HepG2 (cell line): ENCODE measurements around the gene PGPEP1. TPM values are rescaled to one million over a fixed set of nuclear protein-coding genes. Genes with fewer than 3 reads are reported as not detected.
A peak's percentile ranks its signal among the peaks of the same experiment; 100 is the strongest.

Experiments
- CREM ChIP-seq, 2 experiments: sonication (generic) in 1 of 2; formaldehyde crosslinking in 1 of 2; IDR thresholded peaks; 2 replicates each; pipeline versions ENCODE4 v1.4.0 to v1.6.1; 2016 to 2020; ENCODE audit warnings: antibody characterized with exemption in 1 of 2, mild to moderate bottlenecking in 1 of 2, missing genetic modification reagents in 1 of 2
- MATR3 ChIP-seq: sonication (generic); formaldehyde crosslinking; IDR thresholded peaks from 2 replicates; pipeline ENCODE4 v1.4.0; 2020; ENCODE audit warnings: missing genetic modification reagents
- NCOA2 ChIP-seq: sonication (generic); formaldehyde crosslinking; IDR thresholded peaks from 2 replicates; pipeline ENCODE4 v1.8.0; 2022; ENCODE audit warnings: inconsistent platforms
- NR2F6 ChIP-seq, 2 experiments: IDR thresholded peaks; 2 replicates each; pipeline ENCODE4 v1.6.1; 2016; ENCODE audit warnings: antibody characterized with exemption in 1 of 2, mild to moderate bottlenecking in 1 of 2
- NR3C1 ChIP-seq: sonication (generic); formaldehyde crosslinking; IDR thresholded peaks from 2 replicates; pipeline ENCODE4 v1.4.0; 2020; ENCODE audit warnings: missing genetic modification reagents
- ZBTB38 ChIP-seq: sonication (generic); formaldehyde crosslinking; IDR thresholded peaks from 2 replicates; pipeline ENCODE4 v1.5.1; 2020; ENCODE audit warnings: mild to moderate bottlenecking, missing genetic modification reagents
- ZNF451 ChIP-seq: sonication (generic); formaldehyde crosslinking; IDR thresholded peaks from 2 replicates; pipeline ENCODE4 v1.5.0; 2020; ENCODE audit warnings: mild to moderate bottlenecking, missing genetic modification reagents
- ZNF552 ChIP-seq: sonication (generic); formaldehyde crosslinking; IDR thresholded peaks from 2 replicates; pipeline ENCODE4 v1.9.0; 2022; ENCODE audit warnings: missing genetic modification reagents, mild to moderate bottlenecking, borderline replicate concordance
- polyA plus RNA-seq, 8 experiments: library from polyadenylated mRNA; depleted of rRNA in 3 of 8; stranded (reverse) in 7 of 8; unstranded in 1 of 8; fragments of >200 nt; fragmentation: Illumina TruSeq in 4 of 8; extraction: Trizol in 4 of 8; gene quantifications; 2 replicates each; pipeline versions ENCODE4 v1.2.1 to v1.2.3, GENCODE V29; 2011 to 2016; ENCODE audit warnings: low read depth in 4 of 8, missing spikeins in 1 of 8, mixed read lengths in 1 of 8; ENCODE audit not compliant: insufficient read depth in 1 of 8
- total RNA-seq, 5 experiments: library from RNA; depleted of rRNA; stranded (reverse); fragments of >200 nt; fragmentation: Illumina TruSeq; extraction: Trizol; gene quantifications; 2 replicates each; pipeline ENCODE4 v1.2.3, GENCODE V29; 2016; ENCODE audit warnings: low read depth in 1 of 5
- TF ChIP-seq, protein P1 (sequence below): sonication (generic); formaldehyde crosslinking; IDR thresholded peaks from 2 replicates; pipeline ENCODE4 v1.5.1; 2020; ENCODE audit warnings: mild to moderate bottlenecking, missing genetic modification reagents, moderate library complexity
- TF ChIP-seq, protein P2 (sequence below): sonication (generic); formaldehyde crosslinking; IDR thresholded peaks from 2 replicates; pipeline ENCODE4 v1.4.0; 2020; ENCODE audit warnings: missing genetic modification reagents
- TF ChIP-seq, protein P3 (sequence below): fragments of 450-650 bp; IDR thresholded peaks from 2 replicates; pipeline ENCODE4 v1.6.1; 2017

PGPEP1 gene
- total and polyA plus RNA-seq, 2 of the 13 experiments (the other 11 are each of a cell fraction or from before 2014, with no cell fraction given), result 53.1 to 56.6 TPM

DNA sequence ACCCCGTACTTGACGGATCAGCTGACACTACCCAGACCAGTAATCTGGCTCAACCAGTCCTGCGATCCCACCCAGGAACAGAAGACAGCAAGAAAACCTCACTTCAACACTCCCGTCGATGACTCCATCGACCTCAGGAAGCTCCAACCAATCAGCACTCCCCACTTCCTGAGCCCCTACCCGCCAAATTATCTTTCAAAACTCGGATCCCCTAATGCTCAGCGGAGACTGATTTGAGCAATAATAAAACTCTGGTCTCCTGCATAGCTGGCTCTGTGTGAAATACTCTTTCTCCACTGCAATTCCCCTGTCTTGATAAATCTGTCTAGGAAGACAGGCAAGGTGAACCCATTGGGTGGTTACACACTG, 18.7 kb upstream of the PGPEP1 start (continued):
- TF ChIP-seq, protein P1, sequence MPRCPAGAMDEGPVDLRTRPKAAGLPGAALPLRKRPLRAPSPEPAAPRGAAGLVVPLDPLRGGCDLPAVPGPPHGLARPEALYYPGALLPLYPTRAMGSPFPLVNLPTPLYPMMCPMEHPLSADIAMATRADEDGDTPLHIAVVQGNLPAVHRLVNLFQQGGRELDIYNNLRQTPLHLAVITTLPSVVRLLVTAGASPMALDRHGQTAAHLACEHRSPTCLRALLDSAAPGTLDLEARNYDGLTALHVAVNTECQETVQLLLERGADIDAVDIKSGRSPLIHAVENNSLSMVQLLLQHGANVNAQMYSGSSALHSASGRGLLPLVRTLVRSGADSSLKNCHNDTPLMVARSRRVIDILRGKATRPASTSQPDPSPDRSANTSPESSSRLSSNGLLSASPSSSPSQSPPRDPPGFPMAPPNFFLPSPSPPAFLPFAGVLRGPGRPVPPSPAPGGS (CRISPR knock-in tag), result no peak
- TF ChIP-seq ZBTB38 (peak; percentile 80), MATR3 (CRISPR knock-in tag) (no peak), NR2F6 (IDR thresholded peaks at IDR 0.05) (no peak), NR2F6 (CRISPR knock-in tag; IDR thresholded peaks at IDR 0.05) (no peak), CREM (IDR thresholded peaks at IDR 0.05) (no peak), CREM (CRISPR knock-in tag; IDR thresholded peaks at IDR 0.05) (no peak), NR3C1 (CRISPR knock-in tag) (no peak), ZNF552 (CRISPR knock-in tag) (no peak), ZNF451 (CRISPR knock-in tag) (peak; percentile 3; the same call in 1 of the 2 replicates), NCOA2 (no peak)
- TF ChIP-seq, protein P2, sequence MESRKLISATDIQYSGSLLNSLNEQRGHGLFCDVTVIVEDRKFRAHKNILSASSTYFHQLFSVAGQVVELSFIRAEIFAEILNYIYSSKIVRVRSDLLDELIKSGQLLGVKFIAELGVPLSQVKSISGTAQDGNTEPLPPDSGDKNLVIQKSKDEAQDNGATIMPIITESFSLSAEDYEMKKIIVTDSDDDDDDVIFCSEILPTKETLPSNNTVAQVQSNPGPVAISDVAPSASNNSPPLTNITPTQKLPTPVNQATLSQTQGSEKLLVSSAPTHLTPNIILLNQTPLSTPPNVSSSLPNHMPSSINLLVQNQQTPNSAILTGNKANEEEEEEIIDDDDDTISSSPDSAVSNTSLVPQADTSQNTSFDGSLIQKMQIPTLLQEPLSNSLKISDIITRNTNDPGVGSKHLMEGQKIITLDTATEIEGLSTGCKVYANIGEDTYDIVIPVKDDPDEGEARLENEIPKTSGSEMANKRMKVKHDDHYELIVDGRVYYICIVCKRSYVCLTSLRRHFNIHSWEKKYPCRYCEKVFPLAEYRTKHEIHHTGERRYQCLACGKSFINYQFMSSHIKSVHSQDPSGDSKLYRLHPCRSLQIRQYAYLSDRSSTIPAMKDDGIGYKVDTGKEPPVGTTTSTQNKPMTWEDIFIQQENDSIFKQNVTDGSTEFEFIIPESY (CRISPR knock-in tag), result 0 out of 2 replicates have a peak, but pooled peaks have one; percentile 43
- TF ChIP-seq, protein P3, sequence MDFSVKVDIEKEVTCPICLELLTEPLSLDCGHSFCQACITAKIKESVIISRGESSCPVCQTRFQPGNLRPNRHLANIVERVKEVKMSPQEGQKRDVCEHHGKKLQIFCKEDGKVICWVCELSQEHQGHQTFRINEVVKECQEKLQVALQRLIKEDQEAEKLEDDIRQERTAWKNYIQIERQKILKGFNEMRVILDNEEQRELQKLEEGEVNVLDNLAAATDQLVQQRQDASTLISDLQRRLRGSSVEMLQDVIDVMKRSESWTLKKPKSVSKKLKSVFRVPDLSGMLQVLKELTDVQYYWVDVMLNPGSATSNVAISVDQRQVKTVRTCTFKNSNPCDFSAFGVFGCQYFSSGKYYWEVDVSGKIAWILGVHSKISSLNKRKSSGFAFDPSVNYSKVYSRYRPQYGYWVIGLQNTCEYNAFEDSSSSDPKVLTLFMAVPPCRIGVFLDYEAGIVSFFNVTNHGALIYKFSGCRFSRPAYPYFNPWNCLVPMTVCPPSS, result no peak
